SK-N-SH treated with all-trans-retinoic acid at 6 μM for 48 hours (cell line): ENCODE measurements around the gene ARHGAP12.

Experiments used
- ESRRG ChIP-seq: fragments of 250-450 bp; sonication (Bioruptor Pico); IDR thresholded peaks from 2 replicates; pipeline ENCODE4 v1.6.1; 2021; ENCODE audit warnings: mild to moderate bottlenecking
- PPARA ChIP-seq: fragments of 250-450 bp; sonication (Bioruptor Pico); IDR thresholded peaks from 2 replicates; pipeline ENCODE4 v1.5.0; 2020; ENCODE audit warnings: mild to moderate bottlenecking, borderline replicate concordance

DNA sequence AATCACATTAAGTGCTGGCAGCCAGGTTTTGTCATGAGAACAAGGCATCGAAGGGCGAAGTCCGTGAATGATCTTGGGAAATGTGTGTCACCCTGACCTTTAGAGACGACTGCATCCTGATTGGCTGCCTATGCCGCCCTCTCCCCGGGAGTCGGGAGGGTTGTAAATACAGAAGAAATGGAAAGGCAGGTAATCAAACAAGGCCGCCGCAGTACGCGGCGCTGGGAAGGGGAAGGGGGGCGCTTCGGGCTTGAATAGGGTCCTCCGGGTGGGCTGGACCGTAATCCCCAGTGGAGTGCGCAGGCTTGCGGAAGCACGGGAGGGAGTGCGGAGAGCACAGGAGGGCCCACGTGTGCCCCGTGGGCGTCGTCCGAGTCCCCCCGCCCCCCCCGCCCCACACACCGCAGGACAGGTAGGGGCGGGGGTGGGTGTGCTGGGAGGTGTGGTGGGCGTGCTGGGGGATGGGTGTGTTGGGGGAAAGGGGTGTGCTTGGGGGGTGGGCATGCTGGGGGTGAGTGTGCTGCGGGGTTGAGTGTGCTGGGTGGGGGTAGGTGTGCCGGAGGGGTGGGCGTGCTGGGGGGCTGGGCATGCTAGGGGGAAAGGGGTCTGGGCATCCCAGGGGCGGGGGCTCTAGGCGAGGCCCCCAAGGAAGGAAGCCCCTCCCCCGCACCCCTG, 169.4 kb downstream of the ARHGAP12 start:
- no peak for TF ChIP-seq ESRRG (CRISPR knock-in tag)
- TF ChIP-seq PPARA (CRISPR knock-in tag) = no peak
